GM12878 (cell line): Measurements from ENCODE around the gene FIZ1. TPM values are rescaled to one million over a fixed set of nuclear protein-coding genes. Genes with fewer than 3 reads are reported as not detected.

ENCODE experiments used
- ATAC-seq: fragments of 200-7000 bp; cut with Tn5 transposase; 3 replicates; pipeline ENCODE4 v1.9.1; 2020; ENCODE audit warnings: mild to moderate bottlenecking, moderate library complexity
- BruUV-seq: library from RNA; stranded (reverse); fragments of 400-500 nt; replicated peaks from 2 replicates; lab custom pipeline; 2021; lab: Mats Ljungman, UMichigan
- CTCF ChIA-PET: fragments of 300-600 bp; sonication (Branson Sonifier 250); formaldehyde crosslinking; extraction: SDS; loops from one replicate; lab custom pipeline; 2021; ENCODE audit warnings: inconsistent platforms; lab: Yijun Ruan, JAX
- POLR2A ChIA-PET: fragments of 350-600 bp; formaldehyde crosslinking; extraction: SDS; loops from one replicate; lab custom pipeline; 2021; ENCODE audit warnings: inconsistent platforms; lab: Charles Lee
- RAD21 ChIA-PET: fragments of 300-600 bp; sonication (Branson Sonifier 250); formaldehyde crosslinking; loops from one replicate; lab custom pipeline; 2023; ENCODE audit warnings: antibody characterized with exemption; ENCODE audit not compliant: unreplicated experiment; lab: Charles Lee
- SMC1A ChIA-PET: fragments of 300-600 bp; sonication (Branson Sonifier 250); formaldehyde crosslinking; loops from one replicate; lab custom pipeline; 2023; ENCODE audit not compliant: unreplicated experiment, uncharacterized antibody; lab: Charles Lee
- DNase-seq: peaks from one replicate; pipeline ENCODE4 v3.0.0-alpha.2; 2011; ENCODE audit warnings: low read depth, low spot score
- FAIRE-seq: peaks from 3 replicates; lab custom pipeline; 2011; peaks lifted over from hg19 to GRCh38; lab: Jason Lieb, UNC
- H2AFZ ChIP-seq: 2 replicates; pipeline ENCODE4 v1.6.0; 2011; ENCODE audit warnings: low read depth, low read length, control low read depth; ENCODE audit not compliant: control insufficient read depth
- H3K27ac ChIP-seq: 2 replicates; pipeline ENCODE4 v1.5.1; 2011; ENCODE audit warnings: control low read depth; ENCODE audit not compliant: control insufficient read depth, insufficient read depth
- H3K27me3 ChIP-seq, 2 experiments: replicated peaks in 1 of 2; 2 replicates each; pipeline versions ENCODE4 v1.6.0 to v1.6.1; 2011; ENCODE audit warnings: low read length in 1 of 2; ENCODE audit not compliant: control insufficient read depth in 2 of 2, insufficient read depth in 2 of 2
- H3K36me3 ChIP-seq, 2 experiments: 2 replicates each; pipeline ENCODE4 v1.5.1; 2011; ENCODE audit warnings: low read length in 1 of 2; ENCODE audit not compliant: control insufficient read depth in 2 of 2, insufficient read depth in 2 of 2
- H3K4me1 ChIP-seq: 2 replicates; pipeline ENCODE4 v1.6.1; 2011; ENCODE audit warnings: mild to moderate bottlenecking, low read length, moderate library complexity, mixed read lengths; ENCODE audit not compliant: control insufficient read depth, insufficient read depth
- H3K4me2 ChIP-seq: 2 replicates; pipeline ENCODE4 v1.6.0; 2011; ENCODE audit warnings: control low read depth; ENCODE audit not compliant: control insufficient read depth, insufficient read depth
- H3K4me3 ChIP-seq: fragments of 200-600 bp; sonication (generic); 2 replicates; pipeline ENCODE4 v1.5.1; 2016
- H3K79me2 ChIP-seq: 2 replicates; pipeline ENCODE4 v1.6.0; 2011; ENCODE audit warnings: low read length; ENCODE audit not compliant: control insufficient read depth, insufficient read depth
- H3K9ac ChIP-seq: 2 replicates; pipeline ENCODE4 v1.8.0; 2011; ENCODE audit warnings: low read length, control low read depth, mixed read lengths; ENCODE audit not compliant: control insufficient read depth, insufficient read depth
- H3K9me3 ChIP-seq: replicated peaks from 3 replicates; pipeline ENCODE4 v1.5.1; 2011; ENCODE audit warnings: mild to moderate bottlenecking, low read length; ENCODE audit not compliant: control insufficient read depth, insufficient read depth
- H4K20me1 ChIP-seq: 2 replicates; pipeline ENCODE4 v1.6.0; 2011; ENCODE audit not compliant: control insufficient read depth, insufficient read depth
- ATF7 ChIP-seq: fragments of 450-650 bp; IDR thresholded peaks from 2 replicates; pipeline ENCODE4 v1.6.1; 2016; ENCODE audit warnings: low read depth, mild to moderate bottlenecking
- BHLHE40 ChIP-seq, 2 experiments: fragments of 450-650 bp in 1 of 2; IDR thresholded peaks; 2 replicates each; pipeline ENCODE4 v1.6.1; 2011 to 2017; ENCODE audit warnings: low read depth in 2 of 2, borderline replicate concordance in 1 of 2, improper control_type of control experiment in 1 of 2, low read length in 1 of 2, mild to moderate bottlenecking in 1 of 2
- BMI1 ChIP-seq: fragments of 450-650 bp; IDR thresholded peaks from 2 replicates; pipeline ENCODE4 v1.6.1; 2016; ENCODE audit warnings: mild to moderate bottlenecking, moderate library complexity, borderline replicate concordance
- CEBPB ChIP-seq, 2 experiments: fragments of 150-350 bp in 1 of 2; IDR thresholded peaks; 2 replicates each; pipeline ENCODE4 v1.6.1; 2012 to 2014; ENCODE audit warnings: low read depth in 2 of 2, low read length in 2 of 2, borderline replicate concordance in 1 of 2, inconsistent platforms in 1 of 2
- CHD4 ChIP-seq: fragments of 200-600 bp; sonication (generic); IDR thresholded peaks from 2 replicates; pipeline ENCODE4 v1.6.1; 2016; ENCODE audit warnings: mild to moderate bottlenecking
- CREB1 ChIP-seq: IDR thresholded peaks from 2 replicates; pipeline ENCODE4 v1.6.1; 2012; ENCODE audit warnings: low read depth, mild to moderate bottlenecking, inconsistent platforms
- FOXM1 ChIP-seq: IDR thresholded peaks from 2 replicates; pipeline ENCODE4 v1.6.1; 2012; ENCODE audit warnings: low read depth, mild to moderate bottlenecking, inconsistent platforms, low read length, moderate library complexity
- HDGF ChIP-seq: fragments of 450-650 bp; IDR thresholded peaks from 2 replicates; pipeline ENCODE4 v1.6.1; 2016; ENCODE audit warnings: antibody characterized with exemption
- IRF4 ChIP-seq: IDR thresholded peaks from 2 replicates; pipeline ENCODE4 v1.6.1; 2011; ENCODE audit warnings: low read depth, low read length
- MEF2A ChIP-seq: IDR thresholded peaks from 2 replicates; pipeline ENCODE4 v1.6.1; 2011; ENCODE audit warnings: low read depth, mild to moderate bottlenecking, low read length, moderate library complexity; ENCODE audit not compliant: insufficient read depth
- MTA2 ChIP-seq: fragments of 450-650 bp; IDR thresholded peaks from 2 replicates; pipeline ENCODE4 v1.6.1; 2016; ENCODE audit warnings: low read depth, mild to moderate bottlenecking, moderate library complexity
- NBN ChIP-seq: fragments of 450-650 bp; IDR thresholded peaks from 2 replicates; pipeline ENCODE4 v1.6.1; 2016
- NR2C1 ChIP-seq: fragments of 450-650 bp; IDR thresholded peaks from 2 replicates; pipeline ENCODE4 v1.6.1; 2017; ENCODE audit warnings: antibody characterized with exemption, mild to moderate bottlenecking, moderate library complexity
- NRF1 ChIP-seq: conservative IDR thresholded peaks from 2 replicates; pipeline ENCODE4 v1.6.1; 2011; ENCODE audit warnings: mild to moderate bottlenecking, low read depth, low read length, improper control_type of control experiment
- POLR2A ChIP-seq: IDR thresholded peaks from 2 replicates; pipeline ENCODE4 v1.6.1; 2011; ENCODE audit warnings: low read depth, mild to moderate bottlenecking, low read length
- POLR2AphosphoS5 ChIP-seq: IDR thresholded peaks from 2 replicates; pipeline ENCODE4 v1.6.1; 2011; ENCODE audit warnings: mild to moderate bottlenecking, low read length, inconsistent platforms
- RUNX3 ChIP-seq: IDR thresholded peaks from 2 replicates; pipeline ENCODE4 v1.6.1; 2012; ENCODE audit warnings: low read length, inconsistent platforms
- SIX5 ChIP-seq: IDR thresholded peaks from 2 replicates; pipeline ENCODE4 v1.6.1; 2011; ENCODE audit warnings: mild to moderate bottlenecking, low read depth, low read length, moderate library complexity; ENCODE audit not compliant: severe bottlenecking
- SMARCA5 ChIP-seq: fragments of 450-650 bp; IDR thresholded peaks from 2 replicates; pipeline ENCODE4 v1.6.1; 2017; ENCODE audit warnings: mild to moderate bottlenecking
- ZNF274 ChIP-seq: IDR thresholded peaks from one replicate; pipeline ENCODE4 v1.8.0; 2011; ENCODE audit not compliant: insufficient read length, insufficient read depth
- WGBS: methylation state at CpG from one replicate; pipeline ENCODE4 v1.1.6; 2016; ENCODE audit warnings: low lambda C conversion rate; ENCODE audit not compliant: insufficient replicate concordance, insufficient coverage; ENCODE audit errors: missing lambda C conversion rate; 5-methylcytosine and 5-hydroxymethylcytosine counted together
- in situ Hi-C: fragments of 300-500 bp; cut with MboI; formaldehyde crosslinking; loops from 9 replicates; pipeline ENCODE4 v1.14.3; 2018; ENCODE audit warnings: mixed read lengths
- intact Hi-C: fragments of 100-400 bp; cut with micrococcal nuclease; formaldehyde crosslinking; loops from one replicate; pipeline ENCODE4 v1.14.2; 2022; ENCODE audit not compliant: unreplicated experiment
- polyA plus RNA-seq, 11 experiments: library from polyadenylated mRNA; depleted of rRNA in 4 of 11; unstranded in 6 of 11; stranded (reverse) in 5 of 11; fragments of >200 nt; fragmentation: Nextera tagmentation in 4 of 11; fragmentation: Illumina TruSeq in 1 of 11; extraction: Ambion mirVana in 4 of 11; extraction: Trizol in 1 of 11; gene quantifications; 1 replicate in 1 of 11; 2 replicates in 10 of 11; pipeline versions ENCODE4 v1.2.1 to v1.2.3, GENCODE V29; 2011 to 2016; ENCODE audit warnings: inconsistent platforms in 2 of 11, missing spikeins in 2 of 11, low read depth in 1 of 11
- total RNA-seq, 4 experiments: library from RNA; depleted of rRNA in 3 of 4; stranded (reverse); fragments of >200 nt in 3 of 4; fragmentation: Illumina TruSeq in 1 of 4; extraction: Trizol in 1 of 4; gene quantifications; 2 replicates each; pipeline versions ENCODE4 v1.2.1 to v1.2.3, GENCODE V29; 2013 to 2021
- TF ChIP-seq, protein P1 (sequence below): IDR thresholded peaks from 2 replicates; pipeline ENCODE4 v1.6.1; 2011; ENCODE audit warnings: low read depth, low read length, improper control_type of control experiment, borderline replicate concordance
- TF ChIP-seq, protein P2 (sequence below): fragments of 450-650 bp; conservative IDR thresholded peaks from 2 replicates; pipeline ENCODE4 v1.6.1; 2017; ENCODE audit warnings: mild to moderate bottlenecking, moderate library complexity

Gene FIZ1
- total and polyA plus RNA-seq, 10 of the 15 experiments (the other 5 are each of a cell fraction or from before 2014, with no cell fraction given) = 0.60 to 16.8 (median 4.2) TPM

GRCh38 chr19:55640043-55640576 lies 40.8 kb upstream of the FIZ1 start (continued):
- TF ChIP-seq, protein P1, sequence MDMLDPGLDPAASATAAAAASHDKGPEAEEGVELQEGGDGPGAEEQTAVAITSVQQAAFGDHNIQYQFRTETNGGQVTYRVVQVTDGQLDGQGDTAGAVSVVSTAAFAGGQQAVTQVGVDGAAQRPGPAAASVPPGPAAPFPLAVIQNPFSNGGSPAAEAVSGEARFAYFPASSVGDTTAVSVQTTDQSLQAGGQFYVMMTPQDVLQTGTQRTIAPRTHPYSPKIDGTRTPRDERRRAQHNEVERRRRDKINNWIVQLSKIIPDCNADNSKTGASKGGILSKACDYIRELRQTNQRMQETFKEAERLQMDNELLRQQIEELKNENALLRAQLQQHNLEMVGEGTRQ = no peak
- TF ChIP-seq ZNF274 = no peak

GRCh38 chr19:55638864-55639359 lies 39.6 kb upstream of the FIZ1 start:
- Histone ChIP-seq H3K9ac (no peak overlapping the region), H3K27me3 (no peaks in the 10 kb centered on the region), H3K27ac (no peak overlapping the region), H3K36me3 (no peaks in the 10 kb centered on the region), H3K79me2 (peaks cover 64% of the 10 kb centered on the region), H4K20me1 (no peaks in the 10 kb centered on the region), H3K4me3 (no peak overlapping the region), H2AFZ (no peak overlapping the region), H3K4me2 (peak overlapping the region; percentile 38; the same call in 1 of the 2 replicates), H3K9me3 (no peaks in the 10 kb centered on the region), H3K4me1 (peaks cover 33% of the 10 kb centered on the region)
- ChIA-PET RAD21 (interaction anchor here (0.5 kb wide), 1 partner anchor 56 kb away, joined by 3 read pairs; no protein-coding TSS in a partner anchor), POLR2A (interaction anchor here (0.6 to 2.1 kb wide), 5 partner anchors 9 to 241 kb away, joined by 3 to 5 read pairs (median 4); partner anchors contain the start of gene CCDC106), CTCF (interaction anchor here (0.7 to 3.5 kb wide), 6 partner anchors 9 to 171 kb away, joined by 3 to 28 read pairs (median 7); partner anchors contain the start of genes CCDC106 and U2AF2), SMC1A (interaction anchor here (1.0 kb wide), 1 partner anchor 10 kb away, joined by 3 read pairs; no protein-coding TSS in a partner anchor)
- 68% methylated on average over 6 of the region's 6 CpGs for WGBS
- FAIRE-seq (peak; percentile 41), ATAC-seq (peak; percentile 51), DNase-seq (no peak)
- intact Hi-C loops (loop anchor here (10.0 kb wide), 1 partner anchor 436 kb away; no protein-coding TSS in a partner anchor), in situ Hi-C loops (no loop called here)
- no TSS peak for BruUV-seq
- no peak for TF ChIP-seq MEF2A
- no peak for TF ChIP-seq NRF1
- 0 out of 2 replicates have a peak, but pooled peaks have one; percentile 16 for TF ChIP-seq NR2C1
- peak; percentile 35; the same call in 1 of the 2 replicates for TF ChIP-seq POLR2A
- TF ChIP-seq CHD4 = no peak
- no peak for TF ChIP-seq MTA2
- 0 out of 2 replicates have a peak, but pooled peaks have one; percentile 17 for TF ChIP-seq IRF4
- peak; percentile 34 for TF ChIP-seq RUNX3
- TF ChIP-seq, protein P2, sequence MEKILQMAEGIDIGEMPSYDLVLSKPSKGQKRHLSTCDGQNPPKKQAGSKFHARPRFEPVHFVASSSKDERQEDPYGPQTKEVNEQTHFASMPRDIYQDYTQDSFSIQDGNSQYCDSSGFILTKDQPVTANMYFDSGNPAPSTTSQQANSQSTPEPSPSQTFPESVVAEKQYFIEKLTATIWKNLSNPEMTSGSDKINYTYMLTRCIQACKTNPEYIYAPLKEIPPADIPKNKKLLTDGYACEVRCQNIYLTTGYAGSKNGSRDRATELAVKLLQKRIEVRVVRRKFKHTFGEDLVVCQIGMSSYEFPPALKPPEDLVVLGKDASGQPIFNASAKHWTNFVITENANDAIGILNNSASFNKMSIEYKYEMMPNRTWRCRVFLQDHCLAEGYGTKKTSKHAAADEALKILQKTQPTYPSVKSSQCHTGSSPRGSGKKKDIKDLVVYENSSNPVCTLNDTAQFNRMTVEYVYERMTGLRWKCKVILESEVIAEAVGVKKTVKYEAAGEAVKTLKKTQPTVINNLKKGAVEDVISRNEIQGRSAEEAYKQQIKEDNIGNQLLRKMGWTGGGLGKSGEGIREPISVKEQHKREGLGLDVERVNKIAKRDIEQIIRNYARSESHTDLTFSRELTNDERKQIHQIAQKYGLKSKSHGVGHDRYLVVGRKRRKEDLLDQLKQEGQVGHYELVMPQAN = no peak
- 0 out of 2 replicates have a peak, but pooled peaks have one; percentile 30 for TF ChIP-seq ATF7
- no peak for TF ChIP-seq HDGF
- TF ChIP-seq CREB1 = 0 out of 2 replicates have a peak, but pooled peaks have one; percentile 42
- TF ChIP-seq CEBPB (IDR thresholded peaks at IDR 0.05; ENCODE audit: borderline replicate concordance in 1 of 2, low read depth in 2 of 2, low read length in 2 of 2) = no peak
- 0 out of 2 replicates have a peak, but pooled peaks have one; percentile 25 for TF ChIP-seq FOXM1
- peak; percentile 49; the same call in 1 of the 2 replicates for TF ChIP-seq POLR2AphosphoS5
- no peak for TF ChIP-seq BMI1
- peak; percentile 85 for TF ChIP-seq SMARCA5
- no peak for TF ChIP-seq SIX5
- TF ChIP-seq NBN = peak; percentile 18; the same call in 1 of the 2 replicates
- peak in 1 of 2 experiments; percentile 43; a peak in 1 of 4 replicates for TF ChIP-seq BHLHE40 (IDR thresholded peaks at IDR 0.05; ENCODE audit: borderline replicate concordance in 1 of 2, low read depth in 2 of 2, low read length in 1 of 2)
